Sigmoid colon (tissue), 7 donors: ENCODE measurements around the gene SERTAD2. TPM values are rescaled to one million over a fixed set of nuclear protein-coding genes. Genes with fewer than 3 reads are reported as not detected.

ENCODE experiments used
- DNase-seq: peaks from one replicate; pipeline ENCODE4 v3.0.0-alpha.2; 2019
- H3K27ac ChIP-seq, 4 donors: fragments of 200-600 bp; sonication (generic); one replicate each; pipeline ENCODE4 v1.5.1; 2016 to 2019; ENCODE audit warnings: mild to moderate bottlenecking in 1 of 4
- H3K27me3 ChIP-seq, 3 donors: fragments of 200-600 bp; sonication (generic); one replicate each; pipeline ENCODE4 v1.5.1; 2019; ENCODE audit warnings: mild to moderate bottlenecking in 1 of 3
- H3K36me3 ChIP-seq, 4 donors: fragments of 200-600 bp; sonication (generic); one replicate each; pipeline ENCODE4 v1.5.1; 2016 to 2019
- H3K4me1 ChIP-seq, 4 donors: fragments of 200-600 bp; sonication (generic); one replicate each; pipeline ENCODE4 v1.5.1; 2017 to 2019
- H3K4me3 ChIP-seq, 4 donors: fragments of 200-600 bp; sonication (generic); one replicate each; pipeline ENCODE4 v1.5.1; 2017 to 2019; ENCODE audit warnings: mild to moderate bottlenecking in 2 of 4, moderate library complexity in 1 of 4
- H3K9me3 ChIP-seq, 4 donors: fragments of 200-600 bp in 3 of 4; sonication (generic) in 3 of 4; one replicate each; pipeline versions ENCODE4 v1.5.1 to v1.6.1; 2013 to 2019
- EP300 ChIP-seq, 4 donors: sonication (generic); formaldehyde crosslinking; IDR thresholded peaks; one replicate each; pipeline ENCODE4 v1.6.1; 2017; ENCODE audit warnings: antibody characterized with exemption in 4 of 4
- POLR2A ChIP-seq, 2 donors: fragments of 450-650 bp; IDR thresholded peaks; one replicate each; pipeline ENCODE4 v1.6.1; 2016; ENCODE audit warnings: antibody characterized with exemption in 2 of 2, mild to moderate bottlenecking in 2 of 2, moderate library complexity in 2 of 2
- POLR2AphosphoS5 ChIP-seq, 4 donors: sonication (generic); formaldehyde crosslinking; IDR thresholded peaks; one replicate each; pipeline ENCODE4 v1.6.1; 2017; ENCODE audit warnings: antibody characterized with exemption in 4 of 4
- WGBS, 2 donors: extraction: QIAGEN DNeasy Blood & Tissue Kit; methylation state at CpG; one replicate each; pipeline ENCODE4 v1.1.7; 2013; 5-methylcytosine and 5-hydroxymethylcytosine counted together
- intact Hi-C: fragments of 100-400 bp; cut with DNase I; formaldehyde crosslinking; loops from one replicate; pipeline ENCODE4 v1.15.1; 2023
- polyA plus RNA-seq, 3 donors: library from polyadenylated mRNA; stranded (reverse); fragments of 200-250 nt; gene quantifications; one replicate each; pipeline ENCODE4 v1.2.3, GENCODE V29; 2013
- total RNA-seq, 4 donors: library from RNA; depleted of rRNA; stranded (reverse); fragments of >200 nt; gene quantifications; one replicate each; pipeline ENCODE4 v1.1.0, GENCODE V29; 2016
- TF ChIP-seq, protein P1 (sequence below), 4 experiments: fragments of 450-650 bp in 3 of 4; fragments of 200-600 bp in 1 of 4; IDR thresholded peaks; one replicate each; pipeline ENCODE4 v1.5.1; 2016 to 2019; ENCODE audit warnings: antibody characterized with exemption in 4 of 4, mild to moderate bottlenecking in 3 of 4, moderate library complexity in 2 of 4
- donor health status: healthy with polysubstance abuse.
- donor health status: Bipolar disorder and iron deficiency.
- donor health status: healthy.

The SERTAD2 gene
- total and polyA plus RNA-seq, 7 donors, result 6.9 to 14.3 (median 9.1) TPM

DNA sequence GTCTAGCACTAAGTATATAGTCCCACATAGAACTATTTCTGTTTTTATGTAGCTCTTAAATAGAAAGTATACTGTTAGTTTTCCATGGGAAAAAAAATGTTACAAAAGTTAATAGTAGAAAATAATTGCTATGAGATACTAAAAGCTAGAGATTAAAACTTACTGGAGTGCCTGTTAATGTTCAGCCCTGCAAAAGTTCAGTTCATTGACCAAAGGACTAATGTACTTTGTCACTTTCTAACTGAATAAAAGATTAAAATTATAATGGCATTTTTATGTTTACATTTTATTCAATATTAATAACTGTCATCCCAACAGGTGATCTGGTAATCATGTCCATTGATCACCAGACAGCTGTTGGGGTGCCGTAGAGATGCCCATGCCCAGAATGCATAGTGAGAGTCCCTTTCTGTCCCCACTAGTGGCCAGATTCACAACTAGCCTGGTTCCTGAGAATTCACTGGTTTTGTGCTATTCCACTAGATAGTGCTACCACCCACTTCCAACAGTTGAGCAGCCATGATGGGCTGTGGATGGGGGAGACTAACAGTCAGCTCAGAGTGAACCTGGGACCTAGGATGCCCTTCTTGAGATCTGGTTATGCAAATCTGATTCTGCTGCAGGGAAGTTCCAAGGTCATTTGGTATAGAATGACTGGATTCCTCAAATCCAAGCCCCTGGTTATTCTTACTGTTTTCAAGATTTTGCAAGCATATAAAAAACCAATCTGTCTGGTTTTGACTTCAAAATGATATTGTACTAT is 71.8 kb downstream of the SERTAD2 start:
- H3K9me3 ChIP-seq, result no peaks in the 10 kb centered on the region
- intact Hi-C loops, result no loop called here
- DNase-seq, result no peak
- peaks cover 0 to 60% (median 9%) of the 10 kb centered on the region in 4 donors for H3K36me3 ChIP-seq
- 91 to 95% methylated on average over 1 of the region's 1 CpG for WGBS, 2 donors
- no peaks in the 10 kb centered on the region for H3K27me3 ChIP-seq
- TF ChIP-seq POLR2A (IDR thresholded peaks at IDR 0.05), result no peak
- TF ChIP-seq EP300 (IDR thresholded peaks at IDR 0.05), result no peak
- TF ChIP-seq, protein P1, sequence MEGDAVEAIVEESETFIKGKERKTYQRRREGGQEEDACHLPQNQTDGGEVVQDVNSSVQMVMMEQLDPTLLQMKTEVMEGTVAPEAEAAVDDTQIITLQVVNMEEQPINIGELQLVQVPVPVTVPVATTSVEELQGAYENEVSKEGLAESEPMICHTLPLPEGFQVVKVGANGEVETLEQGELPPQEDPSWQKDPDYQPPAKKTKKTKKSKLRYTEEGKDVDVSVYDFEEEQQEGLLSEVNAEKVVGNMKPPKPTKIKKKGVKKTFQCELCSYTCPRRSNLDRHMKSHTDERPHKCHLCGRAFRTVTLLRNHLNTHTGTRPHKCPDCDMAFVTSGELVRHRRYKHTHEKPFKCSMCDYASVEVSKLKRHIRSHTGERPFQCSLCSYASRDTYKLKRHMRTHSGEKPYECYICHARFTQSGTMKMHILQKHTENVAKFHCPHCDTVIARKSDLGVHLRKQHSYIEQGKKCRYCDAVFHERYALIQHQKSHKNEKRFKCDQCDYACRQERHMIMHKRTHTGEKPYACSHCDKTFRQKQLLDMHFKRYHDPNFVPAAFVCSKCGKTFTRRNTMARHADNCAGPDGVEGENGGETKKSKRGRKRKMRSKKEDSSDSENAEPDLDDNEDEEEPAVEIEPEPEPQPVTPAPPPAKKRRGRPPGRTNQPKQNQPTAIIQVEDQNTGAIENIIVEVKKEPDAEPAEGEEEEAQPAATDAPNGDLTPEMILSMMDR (IDR thresholded peaks at IDR 0.05), result no peak
- TF ChIP-seq POLR2AphosphoS5 (IDR thresholded peaks at IDR 0.05), result no peak
- H3K27ac ChIP-seq, result no peak overlapping the region
- peaks cover 0 to 1% (median 0%) of the 10 kb centered on the region in 4 donors for H3K4me1 ChIP-seq
- H3K4me3 ChIP-seq, result no peak overlapping the region

Other genes starting within 250 kb of the SERTAD2 start
- 10 to 100 TPM in 1 of 4 donors, 1 to 10 TPM in 3; 7.1 to 10.4 (median 9.0) TPM for gene LGALSL, start 199.8 kb downstream of the SERTAD2 start, total RNA-seq
- gene LGALSL, start 199.8 kb downstream of the SERTAD2 start, polyA plus RNA-seq, result 10 to 100 TPM; 11.0 to 36.0 (median 30.7) TPM
- 10 to 100 TPM; 35.7 to 52.2 (median 41.1) TPM for gene AFTPH, start 129.6 kb downstream of the SERTAD2 start, total RNA-seq
- 10 to 100 TPM; 37.2 to 60.1 (median 52.3) TPM for gene AFTPH, start 129.6 kb downstream of the SERTAD2 start, polyA plus RNA-seq